ENCODE data around the gene CTSW.
A peak's percentile ranks its signal among the peaks of the same experiment; 100 is the strongest.

The CTSW gene

GRCh38 chr11:65885808-65886536, 6.3 kb downstream of the CTSW start:
- TF ChIP-seq, protein P1, sequence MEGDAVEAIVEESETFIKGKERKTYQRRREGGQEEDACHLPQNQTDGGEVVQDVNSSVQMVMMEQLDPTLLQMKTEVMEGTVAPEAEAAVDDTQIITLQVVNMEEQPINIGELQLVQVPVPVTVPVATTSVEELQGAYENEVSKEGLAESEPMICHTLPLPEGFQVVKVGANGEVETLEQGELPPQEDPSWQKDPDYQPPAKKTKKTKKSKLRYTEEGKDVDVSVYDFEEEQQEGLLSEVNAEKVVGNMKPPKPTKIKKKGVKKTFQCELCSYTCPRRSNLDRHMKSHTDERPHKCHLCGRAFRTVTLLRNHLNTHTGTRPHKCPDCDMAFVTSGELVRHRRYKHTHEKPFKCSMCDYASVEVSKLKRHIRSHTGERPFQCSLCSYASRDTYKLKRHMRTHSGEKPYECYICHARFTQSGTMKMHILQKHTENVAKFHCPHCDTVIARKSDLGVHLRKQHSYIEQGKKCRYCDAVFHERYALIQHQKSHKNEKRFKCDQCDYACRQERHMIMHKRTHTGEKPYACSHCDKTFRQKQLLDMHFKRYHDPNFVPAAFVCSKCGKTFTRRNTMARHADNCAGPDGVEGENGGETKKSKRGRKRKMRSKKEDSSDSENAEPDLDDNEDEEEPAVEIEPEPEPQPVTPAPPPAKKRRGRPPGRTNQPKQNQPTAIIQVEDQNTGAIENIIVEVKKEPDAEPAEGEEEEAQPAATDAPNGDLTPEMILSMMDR (IDR thresholded peaks at IDR 0.05; ENCODE audit: low read depth, low read length): no peak
- H3K4me3 ChIP-seq (ENCODE audit: low read depth, low read length): no peak overlapping the region

GRCh38 chr11:65886826-65887722, 7.4 kb downstream of the CTSW start:
- peak overlapping the region; percentile 78 for H3K4me3 ChIP-seq (ENCODE audit: low read depth, low read length)
- TF ChIP-seq, protein P1 (IDR thresholded peaks at IDR 0.05; ENCODE audit: low read depth, low read length): no peak

DNA sequence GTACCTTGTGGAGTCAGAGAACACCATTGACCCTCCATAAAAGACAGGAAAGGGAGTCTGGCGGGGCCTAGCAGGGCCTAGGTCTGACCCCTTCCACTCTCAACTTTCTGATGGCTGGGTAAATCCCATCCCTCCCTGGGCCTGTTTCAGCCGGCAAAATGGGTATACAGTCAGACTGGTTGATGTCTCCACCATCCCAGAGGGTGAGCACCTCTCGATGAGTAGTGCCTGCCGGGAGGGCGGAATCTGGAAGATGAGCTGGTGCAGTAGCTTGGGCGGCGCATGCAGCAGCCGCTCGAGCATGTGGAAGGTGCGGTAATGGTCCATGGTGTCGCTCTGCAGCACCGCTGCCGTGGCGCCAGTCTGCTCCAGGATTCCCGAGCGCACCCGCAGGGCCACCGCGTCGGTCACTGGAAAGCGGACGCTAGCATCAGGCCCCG, 8.1 kb downstream of the CTSW start:
- TF ChIP-seq, protein P1 (IDR thresholded peaks at IDR 0.05; ENCODE audit: low read depth, low read length): no peak

GRCh38 chr11:65888163-65888814, 8.7 kb downstream of the CTSW start, which contains the start of gene FIBP:
Gene FIBP (minus strand): TSS chr11:65888471. CDS start chr11:65888418, 53 bp downstream.
- TF ChIP-seq, protein P1 (IDR thresholded peaks at IDR 0.05; ENCODE audit: low read depth, low read length): peak; percentile 78
- H3K4me3 ChIP-seq (ENCODE audit: low read depth, low read length): peak within 1 kb of the TSS; percentile 78

More for the DNA sequence above, 8.1 kb downstream of the CTSW start:
- H3K4me3 ChIP-seq (ENCODE audit: low read depth, low read length): peak overlapping the region; percentile 78

- TF ChIP-seq, protein P1 (IDR thresholded peaks at IDR 0.05; ENCODE audit: low read depth, low read length): no peak
- peak within 1 kb of the TSS; percentile 78 for H3K4me3 ChIP-seq (ENCODE audit: low read depth, low read length)
Measured at GRCh38 chr11:65890324-65891218, 10.9 kb downstream of the CTSW start, which contains the start of gene CCDC85B. Gene CCDC85B (plus strand): TSS chr11:65890673. CDS start chr11:65890784, 111 bp downstream.

Data from WI38 (cell line).